Adrenal gland (tissue), 12 donors: Measurements from ENCODE around the gene RPL37. TPM values are rescaled to one million over a fixed set of nuclear protein-coding genes. Genes with fewer than 3 reads are reported as not detected.

Source experiments
- DNase-seq, 7 donors: peaks; one replicate each; pipeline ENCODE4 v3.0.0-alpha.2; 2019 to 2020
- H3K27ac ChIP-seq, 5 donors: fragments of 200-600 bp; sonication (generic) in 4 of 5; 1 replicate in 3 of 5; 2 replicates in 2 of 5; pipeline versions ENCODE4 v1.5.1 to v1.8.0; 2016 to 2020; ENCODE audit warnings: mild to moderate bottlenecking in 1 of 5
- H3K27me3 ChIP-seq: fragments of 200-600 bp; 2 replicates; pipeline ENCODE4 v1.8.0; 2021
- H3K36me3 ChIP-seq, 2 donors: fragments of 200-600 bp; replicated peaks in 1 of 2; 1 replicate in 1 of 2; 2 replicates in 1 of 2; pipeline versions ENCODE4 v1.5.1 to v1.8.0; 2018 to 2022
- H3K4me1 ChIP-seq, 2 donors: fragments of 200-600 bp; replicated peaks in 1 of 2; 1 replicate in 1 of 2; 2 replicates in 1 of 2; pipeline versions ENCODE4 v1.5.1 to v1.8.0; 2018 to 2021
- H3K4me3 ChIP-seq, 4 donors: fragments of 200-600 bp; sonication (generic) in 3 of 4; one replicate each; pipeline ENCODE4 v1.5.1; 2016 to 2018
- H3K9me3 ChIP-seq, 3 donors: fragments of 200-600 bp; sonication (generic) in 1 of 3; replicated peaks in 1 of 3; 1 replicate in 2 of 3; 2 replicates in 1 of 3; pipeline versions ENCODE4 v1.5.1 to v1.8.0; 2016 to 2021
- CTCF ChIP-seq, 6 experiments: fragments of 450-650 bp in 4 of 6; fragments of 200-600 bp in 2 of 6; sonication (generic) in 1 of 6; IDR thresholded peaks; 1 replicate in 5 of 6; 2 replicates in 1 of 6; pipeline versions ENCODE4 v1.5.1 to v1.8.0; 2016 to 2021; ENCODE audit warnings: antibody characterized with exemption in 6 of 6, mild to moderate bottlenecking in 2 of 6, moderate library complexity in 1 of 6
- POLR2A ChIP-seq, 2 donors: fragments of 450-650 bp; IDR thresholded peaks; one replicate each; pipeline ENCODE4 v1.6.1; 2017; ENCODE audit warnings: antibody characterized with exemption in 2 of 2, mild to moderate bottlenecking in 2 of 2, moderate library complexity in 1 of 2
- WGBS, 4 donors: extraction: QIAGEN DNeasy Blood & Tissue Kit in 2 of 4; methylation state at CpG; one replicate each; pipeline versions ENCODE4 v1.1.5 to v1.1.7; 2013 to 2017; 5-methylcytosine and 5-hydroxymethylcytosine counted together
- intact Hi-C, 2 donors: fragments of 100-400 bp; cut with DNase I; formaldehyde crosslinking; loops; one replicate each; pipeline versions ENCODE4 v1.14.1 to v1.15.0; 2022 to 2023
- polyA plus RNA-seq, 3 donors: library from polyadenylated mRNA; stranded (reverse); fragments of 200-250 nt in 2 of 3; fragments of 350-450 nt in 1 of 3; fragmentation: Illumina TruSeq in 1 of 3; extraction: RNeasy Lipid Tissue Mini Kit (QIAGEN cat#74804) in 1 of 3; gene quantifications; one replicate each; pipeline ENCODE4 v1.2.3, GENCODE V29; 2013 to 2014
- total RNA-seq, 9 donors: library from RNA; depleted of rRNA in 4 of 9; stranded (reverse); fragments of >200 nt in 4 of 9; fragments of 120-200 nt in 1 of 9; fragmentation: NEBNext Ultra II Directional in 1 of 9; extraction: Animal tissue kit (Norgen Biotek cat#: 25700) in 1 of 9; gene quantifications; one replicate each; pipeline versions ENCODE4 v1.1.0 to v1.2.4, GENCODE V29; 2013 to 2023
- donor health status: healthy with polysubstance abuse.
- donor health status: Bipolar disorder and iron deficiency.
- donor health status: DM: yes; HTN: yes; CAD: no.
- donor health status: DM: no; HTN: no; CAD: no.
- donor health status: DM: no; HTN: no; CAD: no.
- donor health status: DM: yes; HTN: yes; CAD: no.

RPL37 gene
- total and polyA plus RNA-seq, 12 donors, result 171 to 3,068 (median 978) TPM

DNA sequence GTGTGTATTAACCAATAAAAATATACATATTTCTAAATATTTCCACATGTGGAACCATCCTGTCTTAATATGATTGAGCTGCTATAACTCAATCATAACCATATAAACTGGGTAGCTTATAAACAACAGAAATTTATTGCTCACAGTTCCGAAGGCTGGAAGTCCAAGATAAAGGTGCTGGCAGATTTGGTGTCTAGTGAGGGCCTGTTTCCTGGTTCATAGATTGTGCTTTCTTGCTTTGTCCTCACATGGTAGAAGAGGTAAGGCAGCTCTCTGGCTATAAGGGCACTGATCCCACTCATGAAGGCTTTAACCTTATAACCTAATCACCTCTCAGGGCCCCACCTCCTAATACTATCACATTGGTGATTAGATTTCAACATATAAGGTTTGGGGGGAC, 22.9 kb downstream of the RPL37 start:
- no peak overlapping the region for H3K4me3 ChIP-seq
- WGBS, 4 donors, result 0 to 78% (median 31%) methylated on average over 1 of the region's 1 CpG
- no peaks in the 10 kb centered on the region for H3K27me3 ChIP-seq
- H3K27ac ChIP-seq, result no peak overlapping the region
- no peaks in the 10 kb centered on the region for H3K9me3 ChIP-seq
- no peak for DNase-seq
- H3K36me3 ChIP-seq, result no peaks in the 10 kb centered on the region
- TF ChIP-seq POLR2A (IDR thresholded peaks at IDR 0.05) (no peak), CTCF (IDR thresholded peaks at IDR 0.05) (no peak)
- intact Hi-C loops, result no loop called here
- no peaks in the 10 kb centered on the region for H3K4me1 ChIP-seq

DNA sequence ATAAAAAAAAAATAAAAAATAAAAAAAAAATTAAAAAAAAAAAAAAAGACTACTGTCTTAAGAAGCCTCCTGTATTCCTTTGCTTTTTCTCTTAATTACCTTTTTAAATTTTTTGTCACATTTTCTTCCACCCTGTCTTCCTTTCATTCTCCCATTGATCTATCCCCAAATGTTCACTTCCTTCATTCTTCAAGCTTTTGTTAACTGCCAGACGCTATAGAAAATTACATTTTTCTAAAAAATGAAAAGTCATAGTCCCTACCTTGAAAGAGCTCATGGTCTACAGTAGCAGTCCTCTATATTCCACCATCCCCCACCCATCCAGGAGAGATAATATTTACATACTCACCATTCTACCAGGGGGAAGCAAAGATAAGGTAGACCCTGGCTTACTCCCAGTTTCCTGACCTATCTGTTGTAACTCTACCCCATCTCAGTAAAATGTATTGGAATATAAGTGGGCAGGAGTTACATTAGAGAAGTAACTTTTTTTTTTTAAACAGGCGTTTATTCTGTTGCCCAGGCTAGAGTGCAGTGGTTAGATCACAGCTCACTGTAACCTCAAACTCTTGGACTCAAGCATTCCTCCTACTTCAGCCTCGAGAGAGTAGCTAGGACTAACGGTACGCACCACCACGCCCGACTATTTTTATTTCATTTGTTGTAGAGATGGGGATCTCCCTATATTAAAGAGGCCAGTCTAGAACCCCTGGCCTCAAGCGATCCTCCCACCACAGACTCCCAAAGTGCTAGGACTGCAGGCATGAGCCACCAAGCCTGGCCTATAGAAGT, 33.1 kb downstream of the RPL37 start:
- Histone ChIP-seq H3K9me3 (no peaks in the 10 kb centered on the region), H3K4me1 (peaks cover 4 to 11% of the 10 kb centered on the region in 2 donors), H3K4me3 (no peak overlapping the region), H3K27ac (no peak overlapping the region), H3K27me3 (no peaks in the 10 kb centered on the region), H3K36me3 (no peaks in the 10 kb centered on the region)
- no peak for DNase-seq
- TF ChIP-seq POLR2A (IDR thresholded peaks at IDR 0.05) (no peak), CTCF (IDR thresholded peaks at IDR 0.05) (no peak)
- intact Hi-C loops, result no loop called here
- WGBS, 4 donors, result 82 to 94% (median 90%) methylated on average over 8 of the region's 8 CpGs

DNA sequence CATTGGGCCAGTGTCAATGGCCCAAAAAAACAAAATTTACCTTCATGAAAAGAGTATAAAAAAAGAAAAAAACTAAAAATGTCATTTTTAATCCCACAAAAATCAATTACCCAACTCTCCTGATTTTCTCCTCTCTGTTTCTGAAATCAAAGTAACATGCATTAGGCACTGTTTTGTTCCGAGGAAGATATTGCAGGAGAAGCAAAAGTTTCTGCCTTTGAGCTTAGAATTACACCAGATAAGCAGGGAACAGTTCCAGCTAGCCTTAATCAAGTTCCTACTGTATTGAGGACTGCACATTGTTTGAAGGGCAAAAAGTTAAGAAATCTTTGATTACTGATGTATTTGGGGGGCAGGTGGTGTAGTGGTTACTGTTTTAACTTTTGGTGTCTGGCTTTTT, 35.8 kb downstream of the RPL37 start:
- no peaks in the 10 kb centered on the region for H3K27me3 ChIP-seq
- H3K9me3 ChIP-seq, result no peaks in the 10 kb centered on the region
- H3K4me3 ChIP-seq, result peak overlapping the region in 1 of 4 donors; percentile 100
- H3K36me3 ChIP-seq, result no peaks in the 10 kb centered on the region
- TF ChIP-seq CTCF (IDR thresholded peaks at IDR 0.05) (no peak), POLR2A (IDR thresholded peaks at IDR 0.05) (no peak)
- no peak for DNase-seq
- H3K4me1 ChIP-seq, result peaks cover 9 to 28% of the 10 kb centered on the region in 2 donors
- WGBS, 4 donors, result 0 to 5% (median 0%) methylated on average over 1 of the region's 1 CpG
- intact Hi-C loops, result no loop called here
- H3K27ac ChIP-seq, result no peak overlapping the region

DNA sequence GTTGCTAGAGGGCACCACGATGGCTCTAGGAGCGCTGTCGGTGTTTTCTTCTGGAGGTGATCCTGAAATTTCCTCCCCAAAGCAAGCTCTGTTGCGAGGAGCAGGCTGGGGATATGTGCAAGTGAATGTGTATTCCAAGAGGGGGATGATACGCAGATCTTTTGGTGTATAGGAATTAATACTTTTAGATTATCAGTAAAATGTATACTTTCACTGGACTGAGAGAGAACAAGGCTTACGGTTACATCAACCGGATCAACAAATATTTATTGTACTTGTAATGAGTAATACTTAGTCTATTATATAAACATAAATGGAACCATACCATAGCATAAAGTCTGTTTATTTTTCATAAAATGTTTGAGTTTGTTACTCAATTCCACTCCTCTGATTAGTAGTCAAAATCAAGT, 36.2 kb downstream of the RPL37 start:
- Histone ChIP-seq H3K9me3 (no peaks in the 10 kb centered on the region), H3K27ac (peak overlapping the region; percentile 54 to 99 (median 91)), H3K36me3 (no peaks in the 10 kb centered on the region), H3K27me3 (no peaks in the 10 kb centered on the region), H3K4me3 (peak overlapping the region in 2 of 4 donors; percentile 99 to 100), H3K4me1 (peaks cover 9 to 28% of the 10 kb centered on the region in 2 donors)
- 2 to 5% (median 2%) methylated on average over 7 of the region's 7 CpGs for WGBS, 4 donors
- TF ChIP-seq POLR2A (IDR thresholded peaks at IDR 0.05), result no peak
- TF ChIP-seq CTCF (IDR thresholded peaks at IDR 0.05), result no peak
- intact Hi-C loops, result no loop called here
- DNase-seq, result no peak
